H1 (cell line): ENCODE measurements around the gene PROSER2. TPM values are rescaled to one million over a fixed set of nuclear protein-coding genes. Genes with fewer than 3 reads are reported as not detected.

Experiments
- CTCF ChIP-seq, 3 experiments: IDR thresholded peaks; 1 replicate in 2 of 3; 2 replicates in 1 of 3; pipeline versions ENCODE4 v1.5.1 to v1.6.1; 2011; ENCODE audit warnings: low read length in 3 of 3, mild to moderate bottlenecking in 3 of 3, inconsistent platforms in 2 of 3, low read depth in 1 of 3, moderate library complexity in 1 of 3; ENCODE audit not compliant: insufficient read depth in 1 of 3; ENCODE audit errors: control extremely low read depth in 1 of 3
- EGR1 ChIP-seq: IDR thresholded peaks from 2 replicates; pipeline ENCODE4 v1.6.1; 2011; ENCODE audit warnings: low read depth, low read length, borderline replicate concordance
- KDM4A ChIP-seq: IDR thresholded peaks from one replicate; pipeline ENCODE4 v1.7.1; 2012; ENCODE audit warnings: low read depth, mild to moderate bottlenecking, moderate library complexity, low read length, inconsistent platforms; ENCODE audit not compliant: severe bottlenecking
- RAD21 ChIP-seq, 2 experiments: IDR thresholded peaks in 1 of 2; conservative IDR thresholded peaks in 1 of 2; 2 replicates each; pipeline ENCODE4 v1.6.1; 2011; ENCODE audit warnings: low read depth in 2 of 2, low read length in 2 of 2, improper control_type of control experiment in 1 of 2, inconsistent platforms in 1 of 2, mild to moderate bottlenecking in 1 of 2, moderate library complexity in 1 of 2
- SIN3A ChIP-seq, 2 experiments: IDR thresholded peaks in 1 of 2; conservative IDR thresholded peaks in 1 of 2; 2 replicates each; pipeline ENCODE4 v1.6.1; 2011 to 2012; ENCODE audit warnings: low read length in 2 of 2, improper control_type of control experiment in 1 of 2, low read depth in 1 of 2, mild to moderate bottlenecking in 1 of 2
- polyA plus RNA-seq, 7 experiments: library from polyadenylated mRNA; depleted of rRNA in 3 of 7; stranded (reverse) in 5 of 7; unstranded in 2 of 7; fragments of >200 nt in 5 of 7; fragments of 200-250 nt in 2 of 7; gene quantifications; 1 replicate in 5 of 7; 2 replicates in 1 of 7; 4 replicates in 1 of 7; pipeline versions ENCODE4 v1.2.1 to v1.2.3, GENCODE V29; 2011 to 2013; ENCODE audit warnings: missing spikeins in 2 of 7, mixed read lengths in 2 of 7
- total RNA-seq: library from RNA; stranded (reverse); fragmentation: NEBNext Ultra II Directional; extraction: Animal tissue kit (Norgen Biotek cat#: 25700); gene quantifications from 2 replicates; pipeline ENCODE4 v1.2.1, GENCODE V29; 2021
- TF ChIP-seq, protein P1 (sequence below): IDR thresholded peaks from 2 replicates; pipeline ENCODE4 v1.6.1; 2011; ENCODE audit warnings: low read length, improper control_type of control experiment

The PROSER2 gene
- total and polyA plus RNA-seq, 2 of the 8 experiments (the other 6 are each of a cell fraction or from before 2014, with no cell fraction given) = 3.9 to 13.7 TPM

- TF ChIP-seq KDM4A (no peak), CTCF (IDR thresholded peaks at IDR 0.05; ENCODE audit: control extremely low read depth in 1 of 3, insufficient read depth in 1 of 3, low read depth in 1 of 3, low read length in 3 of 3) (no peak), EGR1 (no peak), SIN3A (conservative IDR thresholded peaks at IDR 0.05 in 1 of 2, IDR thresholded peaks at IDR 0.05 in 1 of 2; ENCODE audit: low read depth in 1 of 2, low read length in 2 of 2) (no peak), RAD21 (IDR thresholded peaks at IDR 0.05 in 1 of 2, conservative IDR thresholded peaks at IDR 0.05 in 1 of 2; ENCODE audit: low read depth in 2 of 2, low read length in 2 of 2) (no peak)
- TF ChIP-seq, protein P1, sequence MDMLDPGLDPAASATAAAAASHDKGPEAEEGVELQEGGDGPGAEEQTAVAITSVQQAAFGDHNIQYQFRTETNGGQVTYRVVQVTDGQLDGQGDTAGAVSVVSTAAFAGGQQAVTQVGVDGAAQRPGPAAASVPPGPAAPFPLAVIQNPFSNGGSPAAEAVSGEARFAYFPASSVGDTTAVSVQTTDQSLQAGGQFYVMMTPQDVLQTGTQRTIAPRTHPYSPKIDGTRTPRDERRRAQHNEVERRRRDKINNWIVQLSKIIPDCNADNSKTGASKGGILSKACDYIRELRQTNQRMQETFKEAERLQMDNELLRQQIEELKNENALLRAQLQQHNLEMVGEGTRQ = no peak
Observed at GRCh38 chr10:11796474-11796873, 26.7 kb upstream of the PROSER2 start (continued).
